Kidney (tissue), 14 donors: ENCODE measurements around the gene SPRYD3. TPM values are rescaled to one million over a fixed set of nuclear protein-coding genes. Genes with fewer than 3 reads are reported as not detected.
A peak's percentile ranks its signal among the peaks of the same experiment; 100 is the strongest.

Experiments
- DNase-seq, 5 donors: peaks; one replicate each; pipeline ENCODE4 v3.0.0-alpha.2; 2013 to 2020
- FAIRE-seq: peaks from 2 replicates; lab custom pipeline; 2012; peaks lifted over from hg19 to GRCh38; lab: Jason Lieb, UNC
- H3K27ac ChIP-seq, 2 donors: one replicate each; pipeline ENCODE4 v1.7.0; 2013; ENCODE audit warnings: low read depth in 2 of 2, low read length in 2 of 2, inconsistent platforms in 1 of 2
- H3K27me3 ChIP-seq: one replicate; pipeline ENCODE4 v1.7.1; 2013; ENCODE audit warnings: low read length, inconsistent platforms; ENCODE audit not compliant: control insufficient read depth, insufficient read depth
- H3K36me3 ChIP-seq, 3 donors: one replicate each; pipeline versions ENCODE4 v1.7.0 to v1.7.1; 2013; ENCODE audit warnings: low read length in 3 of 3, control low read depth in 1 of 3, inconsistent platforms in 1 of 3; ENCODE audit not compliant: insufficient read depth in 3 of 3, control insufficient read depth in 2 of 3
- H3K4me1 ChIP-seq, 3 donors: one replicate each; pipeline versions ENCODE4 v1.7.0 to v1.7.1; 2013; ENCODE audit warnings: low read length in 3 of 3, inconsistent platforms in 1 of 3, low read depth in 1 of 3; ENCODE audit not compliant: control insufficient read depth in 2 of 3, insufficient read depth in 2 of 3
- H3K4me3 ChIP-seq, 3 donors: one replicate each; pipeline versions ENCODE4 v1.7.0 to v1.8.1; 2013; ENCODE audit warnings: low read length in 3 of 3, control low read depth in 1 of 3, inconsistent platforms in 1 of 3
- H3K9ac ChIP-seq, 3 donors: one replicate each; pipeline versions ENCODE4 v1.7.0 to v1.7.1; 2013; ENCODE audit warnings: low read length in 3 of 3, control low read depth in 1 of 3, inconsistent platforms in 1 of 3
- H3K9me3 ChIP-seq, 3 donors: one replicate each; pipeline versions ENCODE4 v1.7.0 to v1.7.1; 2013; ENCODE audit warnings: low read length in 3 of 3, control low read depth in 1 of 3, inconsistent platforms in 1 of 3; ENCODE audit not compliant: control insufficient read depth in 2 of 3, insufficient read depth in 1 of 3
- CTCF ChIP-seq: IDR thresholded peaks from 3 replicates; pipeline ENCODE4 v1.5.1; 2012; ENCODE audit warnings: mild to moderate bottlenecking, moderate library complexity, borderline replicate concordance; ENCODE audit not compliant: insufficient read depth; ENCODE audit errors: extremely low read depth
- intact Hi-C: fragments of 100-400 bp; cut with DNase I; formaldehyde crosslinking; loops from one replicate; pipeline ENCODE4 v1.11.1; 2022
- polyA plus RNA-seq: library from polyadenylated mRNA; stranded (reverse); fragments of 350-450 nt; fragmentation: Illumina TruSeq; extraction: RNeasy Lipid Tissue Mini Kit (QIAGEN cat#74804); gene quantifications from one replicate; pipeline ENCODE4 v1.2.3, GENCODE V29; 2014; ENCODE audit warnings: low read depth, low replicate concordance; ENCODE audit not compliant: insufficient read depth
- total RNA-seq: library from RNA; stranded (reverse); fragmentation: NEBNext Ultra II Directional; extraction: Animal tissue kit (Norgen Biotek cat#: 25700); gene quantifications from one replicate; pipeline ENCODE4 v1.2.1, GENCODE V29; 2021
- donor health status: control.
- donor health status: control.
- donor health status: control.
- donor health status: control.
- donor health status: control.
- donor health status: DM: yes; HTN: yes; CAD: no.
- donor health status: Normal renal cell carcinoma (clear cell type).

The SPRYD3 gene
- total and polyA plus RNA-seq, 2 donors from 2014 or later, result 40.0 to 72.3 TPM

GRCh38 chr12:53100466-53101151 lies 21.4 kb upstream of the SPRYD3 start:
- TF ChIP-seq CTCF, result no peak
- Histone ChIP-seq H3K27ac (peak overlapping the region in 1 of 2 donors; percentile 20), H3K27me3 (no peaks in the 10 kb centered on the region), H3K4me3 (no peak overlapping the region), H3K9me3 (no peaks in the 10 kb centered on the region), H3K9ac (no peak overlapping the region), H3K4me1 (peaks cover 4 to 39% (median 31%) of the 10 kb centered on the region in 3 donors), H3K36me3 (no peaks in the 10 kb centered on the region)
- intact Hi-C loops, result no loop called here
- DNase-seq (no peak), FAIRE-seq (no peak)

GRCh38 chr12:53099071-53099882 lies 20.1 kb upstream of the SPRYD3 start:
- Histone ChIP-seq H3K4me1 (peaks cover 4 to 39% (median 31%) of the 10 kb centered on the region in 3 donors), H3K4me3 (peak overlapping the region in 2 of 3 donors; percentile 2 to 7), H3K9me3 (no peaks in the 10 kb centered on the region), H3K27ac (peak overlapping the region; percentile 66 to 72), H3K9ac (peak overlapping the region in 1 of 3 donors; percentile 24), H3K36me3 (no peaks in the 10 kb centered on the region), H3K27me3 (no peaks in the 10 kb centered on the region)
- peak; percentile 87 to 96 (median 93) for DNase-seq
- intact Hi-C loops, result no loop called here
- peak; percentile 99 for FAIRE-seq
- peak; percentile 90 for TF ChIP-seq CTCF

DNA sequence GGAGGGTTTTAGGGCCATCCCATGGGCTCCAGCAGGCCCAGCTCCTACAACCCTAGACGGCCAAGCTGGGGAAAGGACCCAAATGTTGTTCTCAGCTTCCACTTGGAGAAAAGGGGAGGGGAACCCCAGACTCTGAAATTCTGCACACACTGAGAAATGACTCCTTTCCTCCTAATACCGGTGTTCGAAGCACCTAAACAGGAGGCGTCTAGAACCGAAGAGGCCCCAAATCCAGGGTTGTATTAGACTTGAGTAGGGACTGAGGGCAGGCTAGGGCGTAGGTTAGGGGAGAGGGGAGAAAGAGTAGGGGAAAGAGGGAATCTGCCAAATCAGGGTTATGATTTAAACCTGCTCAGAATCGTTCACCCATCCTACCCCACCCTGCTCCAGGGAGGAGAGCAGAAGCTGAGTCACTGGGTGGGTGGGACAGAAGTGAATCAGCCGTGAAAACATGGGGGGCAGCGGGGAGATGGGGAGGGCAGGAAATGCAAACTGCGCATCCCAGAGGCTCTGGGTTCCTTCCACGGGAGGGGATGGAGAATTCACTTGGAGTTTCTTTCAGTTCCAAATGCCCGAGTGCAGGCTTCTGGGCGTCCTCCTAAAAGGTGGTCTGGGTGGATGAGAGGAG lies 19.3 kb upstream of the SPRYD3 start:
- intact Hi-C loops, result no loop called here
- peaks cover 4 to 33% (median 25%) of the 10 kb centered on the region in 3 donors for H3K4me1 ChIP-seq
- DNase-seq (peak in 2 of 5 donors; percentile 25 to 82), FAIRE-seq (no peak)
- no peak for TF ChIP-seq CTCF
- no peaks in the 10 kb centered on the region for H3K27me3 ChIP-seq
- peak overlapping the region in 2 of 3 donors; percentile 64 to 71 for H3K4me3 ChIP-seq
- no peaks in the 10 kb centered on the region for H3K9me3 ChIP-seq
- H3K9ac ChIP-seq, result peak overlapping the region in 1 of 3 donors; percentile 65
- H3K36me3 ChIP-seq, result no peaks in the 10 kb centered on the region
- peak overlapping the region; percentile 66 to 81 for H3K27ac ChIP-seq
